WERI-Rb-1 (cell line): ENCODE data around the gene CLBA1.
"Not testable (repeated sequence)": the region's sequence is repeated elsewhere in the genome, so short reads cannot be mapped to it uniquely, and the experiment has no call there.

Experiments
- DNase-seq: peaks from one replicate; pipeline ENCODE4 v3.0.0-alpha.2; 2020
- H3K27ac ChIP-seq: fragments of 250-450 bp; sonication (Bioruptor Pico); 2 replicates; pipeline ENCODE4 v1.5.1; 2020; ENCODE audit warnings: mild to moderate bottlenecking, moderate library complexity
- H3K27me3 ChIP-seq: fragments of 250-450 bp; sonication (Bioruptor Pico); 2 replicates; pipeline ENCODE4 v1.5.1; 2021; ENCODE audit warnings: mild to moderate bottlenecking, low read depth, moderate library complexity; ENCODE audit not compliant: insufficient read depth, severe bottlenecking
- H3K36me3 ChIP-seq: fragments of 250-450 bp; sonication (Bioruptor Pico); 2 replicates; pipeline ENCODE4 v1.5.1; 2020; ENCODE audit warnings: mild to moderate bottlenecking, moderate library complexity
- H3K4me3 ChIP-seq: 2 replicates; pipeline ENCODE4 v1.5.1; 2011; ENCODE audit warnings: low read depth, mild to moderate bottlenecking, control low read depth, low read length
- H3K9me3 ChIP-seq: fragments of 250-450 bp; sonication (Bioruptor Pico); 2 replicates; pipeline ENCODE4 v1.5.1; 2021; ENCODE audit warnings: mild to moderate bottlenecking, moderate library complexity; ENCODE audit not compliant: severe bottlenecking
- TF ChIP-seq, protein P1 (sequence below): IDR thresholded peaks from 2 replicates; pipeline ENCODE4 v1.5.1; 2011; ENCODE audit warnings: low read depth, mild to moderate bottlenecking, control low read depth, inconsistent platforms, low read length

CLBA1 gene

GRCh38 chr14:104950021-104950420, 35.6 kb upstream of the CLBA1 start:
- TF ChIP-seq, protein P1, sequence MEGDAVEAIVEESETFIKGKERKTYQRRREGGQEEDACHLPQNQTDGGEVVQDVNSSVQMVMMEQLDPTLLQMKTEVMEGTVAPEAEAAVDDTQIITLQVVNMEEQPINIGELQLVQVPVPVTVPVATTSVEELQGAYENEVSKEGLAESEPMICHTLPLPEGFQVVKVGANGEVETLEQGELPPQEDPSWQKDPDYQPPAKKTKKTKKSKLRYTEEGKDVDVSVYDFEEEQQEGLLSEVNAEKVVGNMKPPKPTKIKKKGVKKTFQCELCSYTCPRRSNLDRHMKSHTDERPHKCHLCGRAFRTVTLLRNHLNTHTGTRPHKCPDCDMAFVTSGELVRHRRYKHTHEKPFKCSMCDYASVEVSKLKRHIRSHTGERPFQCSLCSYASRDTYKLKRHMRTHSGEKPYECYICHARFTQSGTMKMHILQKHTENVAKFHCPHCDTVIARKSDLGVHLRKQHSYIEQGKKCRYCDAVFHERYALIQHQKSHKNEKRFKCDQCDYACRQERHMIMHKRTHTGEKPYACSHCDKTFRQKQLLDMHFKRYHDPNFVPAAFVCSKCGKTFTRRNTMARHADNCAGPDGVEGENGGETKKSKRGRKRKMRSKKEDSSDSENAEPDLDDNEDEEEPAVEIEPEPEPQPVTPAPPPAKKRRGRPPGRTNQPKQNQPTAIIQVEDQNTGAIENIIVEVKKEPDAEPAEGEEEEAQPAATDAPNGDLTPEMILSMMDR: no peak
- Histone ChIP-seq H3K27me3 (no peaks in the 10 kb centered on the region), H3K4me3 (no peak overlapping the region), H3K36me3 (no peaks in the 10 kb centered on the region), H3K27ac (no peak overlapping the region), H3K9me3 (no peaks in the 10 kb centered on the region)
- DNase-seq: no peak

DNA sequence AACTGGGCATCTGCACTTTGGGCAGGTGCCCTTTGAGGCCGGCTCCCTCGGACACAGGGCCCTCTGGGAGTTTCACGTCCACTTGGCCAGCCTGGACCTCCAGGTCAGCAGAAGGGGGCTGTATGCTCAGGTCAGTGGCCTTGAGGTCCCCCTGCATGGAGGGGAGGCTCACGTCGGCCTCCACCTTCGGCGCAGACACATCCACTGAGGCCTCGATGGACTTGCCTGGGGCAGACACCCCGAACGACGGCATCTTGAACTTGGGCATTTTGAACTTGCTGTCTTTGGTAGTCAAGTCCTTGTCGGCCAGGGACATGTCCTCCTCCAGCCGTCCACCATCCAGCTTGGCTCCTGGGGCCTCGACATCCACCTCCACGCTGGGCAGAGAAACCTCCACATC, 34.9 kb upstream of the CLBA1 start:
- not testable (repeated sequence) for H3K27ac ChIP-seq, H3K4me3 ChIP-seq, H3K36me3 ChIP-seq, H3K27me3 ChIP-seq, DNase-seq, H3K9me3 ChIP-seq

DNA sequence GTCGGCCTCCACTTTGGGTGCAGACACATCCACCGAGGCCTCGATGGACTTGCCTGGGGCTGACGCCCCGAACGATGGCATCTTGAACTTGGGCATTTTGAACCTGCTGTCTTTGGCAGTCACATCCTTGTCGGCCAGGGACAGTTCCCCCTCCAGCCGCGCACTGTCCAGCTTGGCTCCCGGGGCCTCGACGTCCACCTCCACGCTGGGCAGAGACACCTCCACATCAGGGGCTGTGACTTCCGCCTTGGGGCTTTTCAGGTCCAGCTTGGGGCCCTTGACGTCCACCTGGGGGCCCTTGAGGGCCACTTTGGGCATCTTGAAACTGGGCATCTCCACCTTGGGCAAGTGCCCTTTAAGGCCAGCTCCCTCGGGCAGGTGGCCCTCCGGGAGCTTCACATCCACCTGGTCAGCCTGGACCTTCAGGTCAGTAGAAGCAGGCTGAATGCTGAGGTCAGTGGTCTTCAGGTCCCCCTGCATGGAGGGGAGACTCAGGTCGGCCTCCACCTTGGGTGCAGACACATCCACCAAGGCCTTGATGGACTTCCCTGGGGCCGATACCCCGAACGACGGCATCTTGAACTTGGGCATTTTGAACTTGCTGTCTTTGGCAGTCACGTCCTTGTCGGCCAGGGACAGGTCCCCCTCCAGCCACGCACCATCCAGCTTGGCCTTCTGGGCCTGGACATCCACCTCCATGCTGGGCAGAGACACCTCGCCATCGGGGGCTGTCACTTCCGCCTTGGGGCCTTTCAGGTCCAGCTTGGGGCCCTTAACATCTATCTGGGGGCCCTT, 33.5 kb upstream of the CLBA1 start:
- H3K27me3 ChIP-seq, H3K9me3 ChIP-seq, H3K36me3 ChIP-seq, H3K27ac ChIP-seq, H3K4me3 ChIP-seq: not testable (repeated sequence)
- peak; percentile 1 for DNase-seq

DNA sequence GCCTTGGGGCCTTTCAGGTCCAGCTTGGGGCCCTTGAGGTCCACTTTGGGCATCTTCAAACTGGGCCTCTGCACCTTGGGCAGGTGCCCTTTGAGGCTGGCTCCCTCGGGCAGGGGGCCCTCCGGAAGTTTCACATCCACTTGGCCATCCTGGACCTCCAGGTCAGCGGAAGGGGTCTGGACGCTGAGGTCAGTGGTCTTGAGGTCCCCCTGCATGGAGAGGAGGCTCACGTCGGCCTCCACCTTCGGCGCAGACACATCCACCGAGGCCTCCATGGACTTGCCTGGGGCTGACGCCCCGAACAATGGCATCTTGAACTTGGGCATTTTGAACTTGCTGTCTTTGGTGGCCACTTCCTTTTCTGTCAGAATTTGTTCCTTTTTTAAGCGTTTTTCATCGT, 32.5 kb upstream of the CLBA1 start:
- TF ChIP-seq, protein P1: no peak
- H3K36me3 ChIP-seq: no peaks in the 10 kb centered on the region
- H3K9me3 ChIP-seq: no peaks in the 10 kb centered on the region
- no peaks in the 10 kb centered on the region for H3K27me3 ChIP-seq
- H3K4me3 ChIP-seq: no peak overlapping the region
- peak; percentile 2 for DNase-seq
- H3K27ac ChIP-seq: no peak overlapping the region

DNA sequence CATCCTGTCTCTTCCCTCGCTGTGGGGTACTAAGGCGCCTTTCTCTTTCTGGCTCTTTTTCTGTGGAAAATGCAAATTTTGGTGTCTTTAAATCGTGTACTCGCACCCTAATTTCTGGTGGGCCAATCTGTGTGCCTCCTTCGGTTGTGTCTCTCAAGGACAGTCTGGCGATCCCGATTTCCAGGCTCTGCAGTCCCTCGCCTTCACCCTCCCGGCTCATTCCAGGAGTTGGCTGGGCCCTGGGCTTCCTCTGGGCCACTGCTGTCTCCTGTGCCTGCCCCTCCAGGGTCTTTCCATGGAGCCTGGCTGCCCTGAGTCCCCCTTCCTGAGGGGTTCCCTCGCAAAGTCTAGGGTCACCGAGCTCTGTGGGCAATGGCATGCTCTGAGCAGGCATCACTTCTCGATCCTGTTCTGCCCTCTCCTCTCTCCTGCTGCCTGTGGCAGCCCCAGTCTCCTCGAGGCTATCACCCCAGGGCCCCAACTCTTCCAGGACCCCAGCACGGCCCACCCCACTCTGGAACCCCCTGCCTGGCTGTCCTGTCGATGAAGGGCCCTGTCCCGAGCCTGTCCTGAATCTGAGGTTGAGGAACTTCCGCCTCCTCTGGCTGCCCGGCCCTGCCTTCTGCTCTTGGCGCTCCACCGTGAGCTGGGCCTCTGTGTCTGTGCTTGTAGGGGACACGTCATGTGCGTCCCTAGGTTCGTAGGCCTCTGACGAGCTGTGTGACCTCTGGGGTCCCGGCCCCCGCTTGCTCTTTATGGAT, 31.5 kb upstream of the CLBA1 start:
- Histone ChIP-seq H3K9me3 (no peaks in the 10 kb centered on the region), H3K27me3 (no peaks in the 10 kb centered on the region), H3K36me3 (no peaks in the 10 kb centered on the region), H3K4me3 (no peak overlapping the region), H3K27ac (no peak overlapping the region)
- TF ChIP-seq, protein P1: no peak
- DNase-seq: peak; percentile 5

DNA sequence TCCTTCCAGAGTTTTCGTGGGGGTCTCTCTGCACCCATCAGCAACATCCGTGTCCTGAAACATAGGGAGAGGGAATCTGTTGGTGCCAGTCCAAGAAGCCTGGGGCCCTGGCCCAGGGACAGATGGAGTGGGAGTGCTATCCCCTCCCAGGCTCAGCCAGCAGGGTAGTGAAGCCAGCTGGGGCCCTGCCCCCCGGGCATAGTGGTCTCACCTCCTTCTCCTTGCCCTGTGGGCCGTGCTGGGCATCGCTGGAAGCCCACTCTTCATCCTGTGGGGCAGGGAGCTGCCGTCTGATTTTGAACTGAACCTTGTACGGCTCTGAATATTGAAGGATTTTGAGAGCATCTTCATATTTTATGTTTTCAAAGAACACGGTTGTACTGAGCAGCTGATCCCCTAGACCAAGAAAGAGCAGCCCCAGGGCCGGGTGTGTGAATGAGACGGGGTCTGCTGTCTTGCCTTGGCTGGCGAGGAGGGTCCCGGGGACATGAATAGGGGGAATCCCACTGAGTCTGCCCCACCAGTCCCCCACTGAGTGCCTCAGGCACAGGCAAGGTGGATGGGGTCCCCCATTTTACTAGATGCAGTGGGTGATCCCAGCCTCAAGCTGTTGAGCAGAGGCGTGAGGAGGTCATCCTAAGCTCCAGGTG, 30.7 kb upstream of the CLBA1 start:
- Histone ChIP-seq H3K9me3 (no peaks in the 10 kb centered on the region), H3K4me3 (no peak overlapping the region), H3K27ac (no peak overlapping the region), H3K27me3 (no peaks in the 10 kb centered on the region), H3K36me3 (no peaks in the 10 kb centered on the region)
- TF ChIP-seq, protein P1: no peak
- DNase-seq: peak; percentile 6
